ENCODE measurements around the gene OARD1.

OARD1 gene

DNA sequence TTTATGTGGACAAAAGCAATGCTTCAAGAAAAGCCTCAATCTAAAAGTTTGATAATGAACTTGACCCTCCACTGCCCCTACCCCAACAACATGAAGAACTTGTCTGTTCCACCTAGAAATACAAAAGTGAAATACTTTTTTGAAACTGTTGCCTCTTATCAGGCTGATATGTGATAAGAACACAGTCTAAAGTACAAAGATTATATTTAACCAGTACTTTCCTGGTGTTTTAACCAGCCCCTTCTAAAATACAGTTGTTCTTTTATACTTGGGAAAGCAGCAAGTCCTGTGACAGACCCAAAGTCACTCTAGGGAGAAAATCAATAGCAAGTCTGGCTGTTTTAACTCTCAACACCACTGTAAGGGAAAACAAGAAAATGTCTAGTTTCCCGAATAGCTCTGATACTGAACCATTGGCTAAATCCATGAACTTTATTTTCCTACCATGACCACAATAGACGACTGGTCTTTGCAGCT lies 6.6 kb downstream of the OARD1 start:
- no peak for TF ChIP-seq CTCF (IDR thresholded peaks at IDR 0.05; ENCODE audit: insufficient read depth, missing control alignments)
- FAIRE-seq, result no peak

DNA sequence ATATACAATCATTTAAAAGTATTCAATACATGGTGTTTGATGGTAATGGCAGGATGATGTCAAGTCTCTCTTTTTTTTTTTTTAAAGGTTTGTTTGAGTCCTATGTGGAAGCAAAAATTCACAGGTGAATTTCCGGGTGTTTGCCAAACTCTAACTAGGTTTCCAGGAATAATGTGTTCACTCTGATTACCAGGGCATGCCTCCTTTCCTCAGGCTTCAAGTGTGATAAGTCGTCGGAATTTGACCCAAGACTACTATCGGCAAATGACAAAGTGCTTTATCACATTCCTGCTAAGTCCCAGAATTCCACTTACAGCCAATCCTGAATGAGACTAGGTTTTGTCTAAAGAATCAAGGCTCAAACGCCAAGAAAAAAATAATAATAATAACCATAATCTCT lies 7.3 kb downstream of the OARD1 start:
- DNase-seq (ENCODE audit: insufficient read length, low spot score) (no peak), FAIRE-seq (no peak)
- TF ChIP-seq CTCF (IDR thresholded peaks at IDR 0.05; ENCODE audit: insufficient read depth, missing control alignments), result no peak

More for the DNA sequence above, 6.6 kb downstream of the OARD1 start:
- DNase-seq (ENCODE audit: insufficient read length, low spot score), result no peak

DNA sequence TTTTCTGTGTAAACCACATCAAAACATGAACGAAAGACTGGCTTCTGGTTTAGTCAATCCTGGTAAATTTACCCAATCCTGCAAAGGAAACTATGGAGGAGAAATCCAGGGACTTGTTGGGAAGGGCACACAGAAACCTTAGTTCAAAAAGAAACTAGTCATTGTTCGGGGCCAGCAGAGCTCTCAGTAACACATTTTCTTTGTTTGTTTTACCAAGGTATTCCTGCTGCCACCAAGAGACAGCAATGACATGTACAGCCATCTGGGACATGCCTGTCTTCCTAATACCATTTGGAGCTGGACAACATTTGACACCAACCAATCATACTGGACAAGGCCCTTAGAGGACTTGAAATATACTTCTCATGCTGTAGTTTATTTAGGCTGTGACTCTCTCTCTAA lies 8.3 kb downstream of the OARD1 start:
- FAIRE-seq (no peak), DNase-seq (ENCODE audit: insufficient read length, low spot score) (no peak)
- no peak for TF ChIP-seq CTCF (IDR thresholded peaks at IDR 0.05; ENCODE audit: insufficient read depth, missing control alignments)

DNA sequence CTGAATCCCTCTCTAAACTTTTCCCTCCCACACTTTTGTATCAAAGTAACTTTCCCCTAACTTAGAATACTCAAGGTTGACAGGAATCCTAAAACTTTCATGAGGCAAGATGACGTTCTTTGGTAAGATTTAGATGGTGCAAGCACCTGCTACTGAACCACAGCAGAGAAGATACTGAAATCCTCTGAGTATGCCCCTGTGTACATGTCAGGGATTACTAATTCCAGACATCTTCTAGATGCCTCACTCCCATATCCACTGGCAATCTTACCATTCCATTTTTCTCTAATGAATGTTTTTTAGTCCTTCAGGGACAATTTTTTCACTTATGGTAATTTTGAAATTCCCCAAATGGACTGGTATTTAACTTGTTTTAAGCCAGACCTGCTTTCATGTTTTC lies 10.1 kb downstream of the OARD1 start:
- FAIRE-seq (no peak), DNase-seq (ENCODE audit: insufficient read length, low spot score) (no peak)
- TF ChIP-seq CTCF (IDR thresholded peaks at IDR 0.05; ENCODE audit: insufficient read depth, missing control alignments), result no peak

DNA sequence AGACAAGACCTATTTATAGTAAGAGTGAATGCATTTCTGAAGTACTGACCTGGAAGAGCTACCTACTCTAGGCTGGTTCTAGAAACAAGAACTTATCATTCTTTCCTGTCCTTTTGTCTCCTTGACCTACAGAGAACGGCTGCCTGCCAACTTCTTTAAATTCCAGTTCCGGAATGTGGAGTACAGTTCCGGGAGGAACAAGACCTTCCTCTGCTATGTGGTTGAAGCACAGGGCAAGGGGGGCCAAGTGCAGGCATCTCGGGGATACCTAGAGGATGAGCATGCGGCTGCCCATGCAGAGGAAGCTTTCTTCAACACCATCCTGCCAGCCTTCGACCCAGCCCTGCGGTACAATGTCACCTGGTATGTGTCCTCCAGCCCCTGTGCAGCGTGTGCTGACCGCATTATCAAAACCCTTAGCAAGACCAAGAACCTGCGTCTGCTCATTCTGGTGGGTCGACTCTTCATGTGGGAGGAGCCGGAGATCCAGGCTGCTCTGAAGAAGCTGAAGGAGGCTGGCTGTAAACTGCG lies 10.9 kb downstream of the OARD1 start:
- DNase-seq (ENCODE audit: insufficient read length, low spot score) (no peak), FAIRE-seq (no peak)
- no peak for TF ChIP-seq CTCF (IDR thresholded peaks at IDR 0.05; ENCODE audit: insufficient read depth, missing control alignments)

DNA sequence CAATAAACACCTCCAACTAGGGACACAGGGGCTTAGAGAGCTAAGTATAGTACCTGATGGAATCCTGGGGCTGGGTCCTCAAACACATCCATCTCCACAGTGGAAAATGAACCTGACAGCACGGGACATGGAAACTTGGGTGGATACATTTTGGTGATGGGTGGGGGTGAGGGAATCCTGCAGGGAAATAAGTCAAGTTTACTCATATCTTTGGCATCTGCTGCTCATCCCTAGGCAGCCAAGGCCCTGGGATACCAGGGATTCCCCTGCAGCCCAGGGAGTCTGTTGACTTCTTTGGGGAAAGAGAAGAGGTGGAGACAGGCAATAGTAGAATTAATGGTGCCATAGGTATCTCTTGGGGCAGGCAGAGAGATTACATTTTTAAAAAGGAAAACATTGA lies 12.6 kb downstream of the OARD1 start:
- DNase-seq (ENCODE audit: insufficient read length, low spot score) (no peak), FAIRE-seq (no peak)

More for the DNA sequence above, 12.6 kb downstream of the OARD1 start:
- TF ChIP-seq CTCF (IDR thresholded peaks at IDR 0.05; ENCODE audit: insufficient read depth, missing control alignments), result no peak
